NCI-H146 (cell line): ENCODE data around the gene ACADSB.
A peak's percentile ranks its signal among the peaks of the same experiment; 100 is the strongest.

Experiments
- DNase-seq: peaks from one replicate; lab custom pipeline; 2025; lab: John Stamatoyannopoulos, UW

The ACADSB gene

DNA sequence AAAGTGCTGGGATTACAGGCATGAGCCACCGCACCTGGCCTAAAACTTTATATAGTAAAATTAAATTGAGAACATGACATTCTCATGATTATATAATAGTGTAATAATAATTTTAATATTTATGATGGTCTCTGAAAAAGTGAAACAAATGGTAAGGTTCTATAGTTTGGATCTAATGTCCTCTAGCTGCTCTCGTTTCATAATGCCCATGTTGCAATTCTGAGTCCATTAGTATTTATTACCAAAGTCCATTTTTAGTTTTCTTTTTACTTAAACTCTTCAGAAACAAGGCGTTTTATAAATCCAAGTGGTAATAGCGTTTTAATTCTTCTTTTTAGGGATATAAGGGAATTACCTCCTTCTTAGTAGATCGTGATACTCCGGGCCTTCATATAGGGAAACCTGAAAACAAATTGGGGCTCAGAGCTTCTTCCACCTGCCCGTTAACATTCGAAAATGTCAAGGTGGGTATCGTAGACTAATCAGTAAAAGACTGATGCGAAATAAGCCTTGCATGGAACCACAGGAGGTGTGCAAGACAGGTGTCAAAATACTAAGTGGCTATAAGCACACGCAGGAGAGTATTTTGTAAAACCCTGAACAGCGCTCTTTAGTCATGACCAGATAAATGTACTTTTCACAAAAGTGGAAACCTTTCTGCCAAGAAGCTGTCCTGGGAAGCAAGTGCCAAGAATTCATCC lies 34.1 kb downstream of the ACADSB start:
- DNase-seq = no peak

DNA sequence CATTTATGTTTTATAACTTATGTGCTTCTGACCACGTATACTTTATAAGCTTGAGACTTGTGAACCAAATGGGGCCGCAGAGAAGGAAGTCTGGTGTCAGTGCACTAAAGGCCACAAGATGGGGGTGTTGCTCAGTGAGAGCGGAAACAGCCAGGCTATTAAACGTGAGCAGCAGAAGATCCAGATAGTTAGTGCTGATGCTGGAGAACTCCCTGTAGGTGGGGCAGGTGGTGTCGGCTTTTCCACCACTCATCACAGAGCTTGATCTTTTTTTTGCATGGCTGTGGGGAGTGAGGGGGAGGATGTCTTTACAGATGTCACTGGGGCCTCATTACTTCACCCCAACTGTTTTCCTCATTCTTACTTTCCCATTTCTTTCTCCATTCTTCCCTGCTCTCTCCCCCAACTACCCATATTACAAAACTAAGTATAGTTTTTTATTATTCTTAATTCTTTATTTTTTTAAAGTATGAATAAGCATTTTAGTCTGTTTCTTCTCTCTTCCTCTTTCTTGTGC lies 34.7 kb downstream of the ACADSB start:
- DNase-seq = peak; percentile 87

- peak; percentile 75 for DNase-seq
Observed at GRCh38 chr10:123044391-123044790, 35.6 kb downstream of the ACADSB start.

DNA sequence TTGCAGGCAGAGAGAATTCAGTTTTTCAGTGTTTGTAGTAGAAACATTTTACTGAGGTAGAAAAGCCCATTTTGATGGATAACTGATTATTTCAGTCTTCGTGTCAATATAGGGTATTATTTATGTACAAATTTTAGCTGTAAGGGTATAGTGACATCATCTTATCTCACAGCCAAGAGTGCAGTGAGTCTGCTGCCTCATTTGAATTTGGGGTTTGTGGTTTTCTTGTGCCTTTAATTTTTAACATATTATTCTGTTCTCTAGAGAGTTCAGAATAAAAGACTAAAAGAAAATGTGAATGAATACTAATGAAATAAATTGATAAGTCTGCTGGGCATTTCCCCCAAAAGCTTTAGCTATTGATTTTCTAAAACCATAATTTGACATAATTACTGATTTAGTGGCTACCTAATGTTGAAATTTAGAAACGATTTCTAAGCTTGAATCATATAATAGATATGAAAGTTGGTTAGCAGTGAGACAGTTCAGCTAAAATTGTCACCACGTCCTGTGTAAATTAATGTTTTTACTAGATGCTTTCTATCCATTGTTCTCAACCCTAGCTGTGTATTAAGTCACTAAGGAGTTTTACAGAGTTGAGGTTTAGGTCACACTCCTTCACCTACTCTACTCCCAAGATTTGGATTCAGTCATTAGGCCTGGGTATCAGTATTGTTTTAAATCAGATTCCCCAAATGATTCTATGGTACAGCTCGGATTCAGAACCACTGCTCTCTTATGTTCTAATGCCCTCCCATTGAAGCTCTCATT lies 37.3 kb downstream of the ACADSB start:
- DNase-seq = no peak

GRCh38 chr10:123057968-123058367 lies 49.2 kb downstream of the ACADSB start:
- no peak for DNase-seq

DNA sequence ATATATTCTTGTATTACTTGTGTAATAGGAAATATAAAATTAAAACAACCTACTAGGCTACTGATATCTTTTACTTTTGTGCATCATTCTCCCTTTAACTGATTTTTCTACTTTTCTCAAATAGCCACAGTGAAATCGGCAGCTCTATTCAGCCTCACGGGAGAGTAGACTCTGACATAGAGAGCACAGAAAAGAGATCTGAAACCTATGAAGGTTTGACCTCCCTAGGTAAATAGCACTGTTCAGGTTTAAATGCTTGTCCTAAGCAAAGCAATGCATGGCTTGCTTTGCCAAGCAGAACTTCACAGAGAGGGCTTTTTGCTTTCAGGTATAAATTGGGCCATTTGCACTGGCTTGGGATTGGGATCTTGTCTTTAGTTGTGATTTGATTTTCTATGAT lies 53.1 kb downstream of the ACADSB start:
- no peak for DNase-seq

DNA sequence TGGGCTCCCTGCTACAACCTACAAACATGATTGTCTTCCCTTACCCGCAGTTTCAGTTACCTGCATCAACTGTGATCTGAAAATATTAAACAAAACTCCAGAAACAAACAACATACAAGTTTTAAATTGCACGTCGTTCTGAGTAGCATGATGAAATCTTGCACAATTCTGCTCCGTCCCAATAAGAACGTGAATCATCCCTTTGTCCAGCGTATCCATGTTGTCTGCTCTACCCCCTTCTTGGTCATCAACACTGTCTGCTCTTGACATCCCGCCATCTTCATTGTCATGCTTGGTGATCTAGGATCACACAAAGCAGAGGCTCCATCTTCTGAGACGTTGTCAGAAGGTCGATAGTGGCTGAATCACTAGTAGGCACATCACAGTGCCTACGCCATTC lies 53.9 kb downstream of the ACADSB start:
- no peak for DNase-seq

GRCh38 chr10:123068087-123068853 lies 59.5 kb downstream of the ACADSB start:
- no peak for DNase-seq

DNA sequence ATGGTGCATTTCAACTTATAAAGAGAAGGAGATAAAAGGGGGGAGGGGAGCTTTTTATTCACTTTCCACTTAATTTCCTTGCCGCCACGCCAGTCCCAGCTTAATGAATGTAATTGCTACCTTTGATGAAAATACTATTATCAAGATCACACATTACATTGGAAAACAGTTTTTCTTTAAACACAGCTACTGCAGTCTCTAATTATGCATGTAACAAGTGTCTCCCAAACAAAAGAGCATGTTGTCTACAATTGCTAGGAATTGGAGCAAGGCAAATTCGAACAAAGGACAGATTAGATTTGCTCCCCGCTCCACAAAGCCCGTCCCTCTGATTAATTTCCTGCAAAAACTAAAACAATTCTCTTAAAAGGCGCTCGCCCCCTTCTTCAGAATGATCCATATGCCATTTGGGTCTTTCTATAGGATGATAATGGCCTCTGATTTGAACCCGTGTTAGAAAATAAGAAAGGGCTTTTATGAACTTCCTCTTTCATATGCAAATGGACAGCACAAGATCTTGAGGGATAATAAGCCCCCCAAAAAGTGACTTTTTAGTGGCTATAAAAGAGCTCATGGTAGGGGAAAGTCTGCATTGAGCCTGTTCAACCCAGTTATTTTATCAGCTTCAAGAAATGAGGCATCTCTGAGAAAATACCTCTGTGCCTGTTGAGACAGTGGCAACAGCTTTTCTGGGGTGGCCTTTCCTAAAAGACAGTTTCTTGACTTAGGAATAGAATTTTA lies 60.6 kb downstream of the ACADSB start:
- peak; percentile 77 for DNase-seq

- no peak for DNase-seq
Observed at GRCh38 chr10:123073187-123073586, 64.4 kb downstream of the ACADSB start.

DNA sequence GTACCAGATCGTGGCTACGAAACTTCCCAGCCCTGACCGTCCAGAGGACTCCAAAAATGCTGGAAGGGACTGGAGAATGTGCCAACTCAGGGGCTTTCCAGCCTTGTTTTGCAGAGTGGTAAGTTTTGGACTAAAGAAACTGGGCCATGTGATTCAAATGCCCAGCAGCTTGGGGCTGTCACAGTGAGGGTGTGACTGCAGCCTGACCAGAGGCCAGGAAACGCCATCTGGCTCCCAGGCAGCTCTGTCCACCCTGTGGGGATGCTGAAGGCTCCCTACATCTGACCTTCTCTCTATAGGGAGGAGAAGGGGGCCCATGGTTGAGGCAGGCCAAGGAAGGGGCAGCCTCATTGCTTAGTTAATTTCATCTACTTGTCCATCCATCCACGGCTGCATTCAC lies 65.4 kb downstream of the ACADSB start:
- no peak for DNase-seq

- DNase-seq = no peak
Observed at GRCh38 chr10:123081896-123082295, 73.1 kb downstream of the ACADSB start.

GRCh38 chr10:123083811-123084210 lies 75.0 kb downstream of the ACADSB start:
- no peak for DNase-seq

DNA sequence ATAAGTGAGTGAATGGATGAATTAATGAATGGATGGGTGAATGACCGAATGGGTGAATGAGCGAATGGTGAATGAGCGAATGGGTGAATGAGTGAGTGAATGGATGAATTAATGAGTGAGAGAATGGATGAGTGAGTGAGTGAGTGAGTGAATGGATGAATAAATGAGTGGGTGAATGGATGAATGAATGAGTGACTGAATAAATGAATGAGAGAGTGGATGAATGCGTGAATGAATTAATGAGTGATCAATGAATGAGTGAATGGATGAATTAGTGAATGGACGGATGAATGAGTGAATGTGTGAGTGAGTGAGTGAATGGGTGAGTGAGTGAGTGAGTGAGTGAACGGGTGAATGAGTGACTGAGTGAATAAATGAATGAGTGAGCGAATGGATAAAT lies 77.5 kb downstream of the ACADSB start:
- no peak for DNase-seq

GRCh38 chr10:123087348-123087747 lies 78.5 kb downstream of the ACADSB start:
- DNase-seq = no peak

DNA sequence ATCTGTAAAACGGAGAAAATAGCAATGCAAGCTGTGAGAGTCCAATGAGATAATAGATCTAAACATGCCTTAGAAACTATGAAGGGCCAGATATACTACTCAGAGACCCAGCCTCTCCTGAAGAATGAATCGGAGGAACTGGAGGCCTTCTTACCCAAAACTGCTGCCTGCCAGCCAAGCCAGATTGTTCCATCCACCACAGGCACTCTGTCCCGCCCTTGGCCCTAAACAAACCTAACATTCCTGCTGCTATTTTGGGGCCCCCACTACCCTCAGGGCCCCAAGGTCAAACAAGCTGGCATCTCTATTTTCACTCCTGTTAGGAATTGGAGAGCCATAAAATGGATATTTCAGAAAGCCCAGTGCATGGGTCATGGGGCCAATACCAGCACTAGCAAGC lies 79.0 kb downstream of the ACADSB start:
- DNase-seq = no peak

DNA sequence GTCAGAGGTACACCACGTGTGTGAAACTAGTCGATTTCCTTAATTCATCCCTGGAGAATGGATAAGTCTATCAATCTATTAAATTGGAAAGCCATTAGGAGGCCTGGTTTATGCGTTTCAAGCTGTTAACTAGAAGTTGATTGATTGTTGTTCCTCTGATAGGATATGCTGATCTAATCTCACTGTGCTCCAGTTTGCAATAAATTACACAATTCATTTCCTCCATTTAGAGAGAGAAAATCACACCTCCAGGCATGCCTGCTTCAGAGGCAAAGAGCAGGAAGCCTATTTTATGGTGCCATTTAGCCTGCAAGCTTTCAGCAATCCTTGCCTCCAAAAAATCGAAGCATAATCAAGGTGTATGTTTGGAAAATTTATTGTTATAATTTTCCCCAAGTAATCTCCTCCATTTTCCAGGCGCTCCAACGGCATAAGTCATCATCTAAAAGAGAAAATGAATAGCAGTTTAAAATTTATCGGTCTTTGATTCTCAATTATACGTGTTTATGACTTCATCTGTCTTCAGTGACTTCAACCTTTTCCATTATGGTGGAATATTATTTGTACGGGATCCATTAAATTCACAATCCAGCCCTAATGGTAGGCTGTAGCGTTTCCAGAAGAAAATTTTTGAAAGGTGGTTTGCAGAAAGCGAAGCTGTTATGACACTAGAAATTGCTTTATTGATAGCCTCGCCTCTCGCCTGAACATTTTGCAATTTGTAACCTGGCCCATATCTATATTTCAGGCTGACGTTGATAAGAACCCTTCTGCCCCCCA lies 84.0 kb downstream of the ACADSB start:
- no peak for DNase-seq

DNA sequence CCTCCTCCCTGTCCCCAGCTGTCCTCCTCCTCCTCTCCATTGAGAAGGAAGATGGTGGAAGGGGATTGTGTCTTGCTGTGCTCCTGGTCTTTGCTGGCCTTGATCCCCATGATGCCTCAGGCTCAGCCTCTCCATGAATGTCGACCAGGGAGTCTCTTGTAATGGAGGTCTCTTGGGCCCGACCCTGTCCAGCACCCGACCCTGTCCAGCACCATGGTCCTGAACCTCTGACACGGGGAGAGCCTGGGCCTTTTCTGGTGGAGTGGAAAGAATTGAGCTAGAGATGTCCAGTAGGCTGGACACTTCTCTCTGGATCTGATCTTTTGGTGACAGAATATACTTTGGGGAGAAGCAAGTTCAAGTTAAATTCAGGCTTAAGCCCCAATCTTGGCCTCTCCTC lies 84.7 kb downstream of the ACADSB start:
- no peak for DNase-seq

DNA sequence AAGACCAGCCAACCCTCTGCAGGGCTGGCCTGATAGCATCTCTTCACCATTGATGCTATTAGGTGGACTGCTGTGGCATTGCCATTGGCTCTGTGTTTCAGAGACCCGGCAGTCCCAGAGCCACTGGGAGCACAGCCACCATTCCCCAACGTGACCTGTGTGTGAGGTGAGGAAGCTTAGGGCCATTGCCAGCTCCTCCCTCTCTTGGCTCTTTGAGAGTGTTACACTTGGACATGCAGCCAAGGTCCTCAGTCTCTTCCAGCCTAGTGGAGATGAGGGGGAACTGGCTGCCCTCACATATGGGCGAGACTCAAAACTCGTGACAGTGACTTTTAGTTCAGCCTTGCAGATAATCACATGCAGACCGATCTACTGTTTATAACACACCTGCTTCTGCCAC lies 87.6 kb downstream of the ACADSB start:
- DNase-seq = no peak

- peak; percentile 58 for DNase-seq
Observed at GRCh38 chr10:123097039-123097438, 88.2 kb downstream of the ACADSB start.
